ENCODE results near the gene SNX24.

The SNX24 gene

GRCh38 chr5:122943050-122943698 lies 97.8 kb downstream of the SNX24 start:
- ATAC-seq, result no peak; the same call in 2 of the 3 replicates
- TF ChIP-seq ZFP30 (CRISPR knock-in tag; IDR thresholded peaks at IDR 0.05) (no peak), ZNF8 (CRISPR knock-in tag; IDR thresholded peaks at IDR 0.05) (no peak), ZC3H10 (CRISPR knock-in tag; IDR thresholded peaks at IDR 0.05) (no peak), CSRNP3 (CRISPR knock-in tag; IDR thresholded peaks at IDR 0.05) (no peak), OSR1 (CRISPR knock-in tag; IDR thresholded peaks at IDR 0.05) (no peak), SNAI2 (CRISPR knock-in tag; IDR thresholded peaks at IDR 0.05) (no peak), PATZ1 (CRISPR knock-in tag; IDR thresholded peaks at IDR 0.05; ENCODE audit: borderline replicate concordance) (no peak), TSHZ2 (CRISPR knock-in tag; IDR thresholded peaks at IDR 0.05) (no peak), BACH2 (CRISPR knock-in tag; IDR thresholded peaks at IDR 0.05; ENCODE audit: borderline replicate concordance) (no peak), TCF4 (CRISPR knock-in tag; IDR thresholded peaks at IDR 0.05; ENCODE audit: borderline replicate concordance) (no peak), PPARA (CRISPR knock-in tag; IDR thresholded peaks at IDR 0.05; ENCODE audit: borderline replicate concordance) (no peak), POU6F1 (CRISPR knock-in tag; IDR thresholded peaks at IDR 0.05; ENCODE audit: borderline replicate concordance, low read depth) (no peak), GLIS3 (CRISPR knock-in tag; IDR thresholded peaks at IDR 0.05) (no peak), ESRRG (CRISPR knock-in tag; IDR thresholded peaks at IDR 0.05) (no peak), ZNF565 (CRISPR knock-in tag; conservative IDR thresholded peaks at IDR 0.05; ENCODE audit: low read depth) (no peak), CSDC2 (CRISPR knock-in tag; IDR thresholded peaks at IDR 0.05) (no peak)

- TF ChIP-seq CSRNP3 (CRISPR knock-in tag; IDR thresholded peaks at IDR 0.05), result no peak
- TF ChIP-seq TSHZ2 (CRISPR knock-in tag; IDR thresholded peaks at IDR 0.05), result no peak
- no peak for TF ChIP-seq OSR1 (CRISPR knock-in tag; IDR thresholded peaks at IDR 0.05)
- no peak for TF ChIP-seq GLIS3 (CRISPR knock-in tag; IDR thresholded peaks at IDR 0.05)
- TF ChIP-seq TCF4 (CRISPR knock-in tag; IDR thresholded peaks at IDR 0.05; ENCODE audit: borderline replicate concordance), result no peak
- TF ChIP-seq ARNTL (CRISPR knock-in tag; IDR thresholded peaks at IDR 0.05; ENCODE audit: borderline replicate concordance, low read depth), result no peak
- no peak for TF ChIP-seq ZC3H10 (CRISPR knock-in tag; IDR thresholded peaks at IDR 0.05)
- no peak for TF ChIP-seq ZNF8 (CRISPR knock-in tag; IDR thresholded peaks at IDR 0.05)
- no peak for TF ChIP-seq ISL1 (CRISPR knock-in tag; IDR thresholded peaks at IDR 0.05)
- TF ChIP-seq ZFP3 (CRISPR knock-in tag; IDR thresholded peaks at IDR 0.05), result no peak
- no peak for TF ChIP-seq ESRRG (CRISPR knock-in tag; IDR thresholded peaks at IDR 0.05)
- no peak for TF ChIP-seq ZNF565 (CRISPR knock-in tag; conservative IDR thresholded peaks at IDR 0.05; ENCODE audit: low read depth)
- no peak for TF ChIP-seq RARB (CRISPR knock-in tag; IDR thresholded peaks at IDR 0.05)
- no peak for TF ChIP-seq SNAI2 (CRISPR knock-in tag; IDR thresholded peaks at IDR 0.05)
- TF ChIP-seq PATZ1 (CRISPR knock-in tag; IDR thresholded peaks at IDR 0.05; ENCODE audit: borderline replicate concordance), result no peak
- TF ChIP-seq CSDC2 (CRISPR knock-in tag; IDR thresholded peaks at IDR 0.05), result no peak
- TF ChIP-seq PPARA (CRISPR knock-in tag; IDR thresholded peaks at IDR 0.05; ENCODE audit: borderline replicate concordance), result no peak
- ATAC-seq, result no peak
These were observed 98.6 kb downstream of the SNX24 start for GRCh38 chr5:122944051-122944450.
